Activated CD4-positive, alpha-beta T cell treated with anti-CD3 and anti-CD28 coated beads, Interleukin-10, Interleukin-2, amounts not matched to agents 100 ng/mL and 50 ng/mL, durations not matched to agents 16 hours and 8 hours (primary cell): ENCODE measurements around the gene RAB6A.

ENCODE experiments used
- DNase-seq: peaks from one replicate; pipeline ENCODE4 v3.0.0-alpha.2; 2020

The RAB6A gene

DNA sequence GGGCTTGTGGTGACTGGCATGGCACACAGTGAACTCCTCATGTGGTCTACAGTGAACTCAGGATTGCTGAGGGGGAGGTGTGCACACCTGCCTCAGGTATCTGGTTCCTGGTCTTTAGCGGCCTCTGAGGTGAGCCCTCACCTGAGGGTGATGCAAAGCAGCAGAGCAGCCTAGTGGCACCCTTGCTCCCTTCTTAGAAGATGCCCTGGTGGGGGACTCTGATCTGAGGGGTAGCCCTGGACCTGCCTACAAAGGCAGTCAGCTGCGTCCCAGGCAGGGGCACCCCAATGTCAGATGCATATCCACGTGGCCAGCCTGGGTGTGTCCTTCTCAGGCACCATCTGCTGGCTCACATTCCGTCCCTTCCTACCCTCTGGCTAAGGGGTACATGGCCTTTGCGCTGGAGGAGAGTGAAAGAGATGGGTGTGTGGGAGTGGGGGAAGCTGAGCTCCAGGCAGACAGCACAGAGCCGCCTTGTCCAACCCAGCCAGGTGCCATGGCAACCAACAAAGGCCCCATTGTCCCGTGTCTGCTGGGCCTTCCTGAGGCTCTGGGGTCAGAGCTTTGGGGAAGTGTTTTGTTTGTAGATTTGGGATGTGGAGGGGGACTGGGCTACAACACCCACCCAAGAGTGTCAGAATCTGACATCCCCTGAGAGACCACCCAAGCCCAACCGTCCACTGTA lies 108.7 kb downstream of the RAB6A start:
- no peak for DNase-seq

DNA sequence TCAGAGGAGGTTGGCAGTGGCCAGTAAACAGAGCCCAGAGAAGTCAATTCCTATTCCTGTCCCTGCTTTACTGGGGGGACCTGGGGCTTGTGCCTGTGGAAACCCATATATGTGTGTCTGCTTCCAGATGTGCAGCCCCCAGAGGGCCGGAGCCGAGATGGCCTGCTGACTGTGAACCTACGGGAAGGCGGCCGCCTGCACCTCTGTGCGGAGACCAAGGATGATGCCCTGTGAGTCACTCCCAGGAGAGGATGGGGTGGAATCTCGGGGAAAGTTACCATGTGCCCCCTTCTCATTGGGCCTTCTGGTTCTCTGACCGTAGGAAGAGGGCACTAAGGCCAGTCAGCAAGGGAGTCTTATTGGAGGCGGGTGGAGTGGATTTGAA lies 109.2 kb downstream of the RAB6A start:
- DNase-seq: no peak

GRCh38 chr11:73651252-73651651 lies 109.6 kb downstream of the RAB6A start:
- no peak for DNase-seq

DNA sequence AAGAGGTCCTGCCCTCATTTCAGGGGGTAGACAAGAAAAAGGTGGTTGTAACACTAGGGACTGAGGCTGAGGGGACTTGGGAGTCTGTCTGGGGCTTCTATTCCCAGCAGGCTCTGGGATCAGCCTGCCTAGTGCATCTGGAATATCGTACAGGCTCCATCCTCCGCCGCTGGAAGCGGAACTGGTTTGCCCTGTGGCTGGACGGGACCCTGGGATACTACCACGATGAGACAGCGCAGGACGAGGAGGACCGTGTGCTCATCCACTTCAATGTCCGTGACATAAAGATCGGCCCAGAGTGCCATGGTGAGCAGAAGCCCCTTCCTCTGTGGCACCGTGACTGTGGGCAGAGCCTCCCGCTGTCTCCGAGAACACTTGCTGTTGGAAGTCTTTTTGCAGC lies 110.5 kb downstream of the RAB6A start:
- DNase-seq: no peak

DNA sequence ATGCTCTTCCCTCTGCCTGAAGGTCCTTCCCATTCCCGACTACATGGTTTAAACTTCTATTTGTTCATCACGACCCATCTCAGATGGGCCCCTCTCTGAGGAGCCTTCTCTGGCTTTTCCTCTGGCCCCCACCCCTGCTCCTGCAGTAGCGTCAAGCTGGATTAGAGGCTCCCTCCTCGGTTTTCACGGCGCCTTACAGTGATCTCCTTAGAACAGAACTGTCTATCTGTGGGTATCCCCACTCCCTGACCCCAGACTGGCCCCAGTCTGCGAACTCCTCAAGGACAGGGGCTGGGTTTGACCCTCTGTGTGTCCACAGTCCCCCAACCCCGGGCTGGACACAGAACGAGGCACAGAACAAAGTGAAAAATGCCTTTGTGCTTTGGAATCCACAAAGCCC lies 111.7 kb downstream of the RAB6A start:
- no peak for DNase-seq

GRCh38 chr11:73648571-73649046 lies 112.3 kb downstream of the RAB6A start:
- no peak for DNase-seq

GRCh38 chr11:73648121-73648520 lies 112.8 kb downstream of the RAB6A start:
- DNase-seq: no peak

DNA sequence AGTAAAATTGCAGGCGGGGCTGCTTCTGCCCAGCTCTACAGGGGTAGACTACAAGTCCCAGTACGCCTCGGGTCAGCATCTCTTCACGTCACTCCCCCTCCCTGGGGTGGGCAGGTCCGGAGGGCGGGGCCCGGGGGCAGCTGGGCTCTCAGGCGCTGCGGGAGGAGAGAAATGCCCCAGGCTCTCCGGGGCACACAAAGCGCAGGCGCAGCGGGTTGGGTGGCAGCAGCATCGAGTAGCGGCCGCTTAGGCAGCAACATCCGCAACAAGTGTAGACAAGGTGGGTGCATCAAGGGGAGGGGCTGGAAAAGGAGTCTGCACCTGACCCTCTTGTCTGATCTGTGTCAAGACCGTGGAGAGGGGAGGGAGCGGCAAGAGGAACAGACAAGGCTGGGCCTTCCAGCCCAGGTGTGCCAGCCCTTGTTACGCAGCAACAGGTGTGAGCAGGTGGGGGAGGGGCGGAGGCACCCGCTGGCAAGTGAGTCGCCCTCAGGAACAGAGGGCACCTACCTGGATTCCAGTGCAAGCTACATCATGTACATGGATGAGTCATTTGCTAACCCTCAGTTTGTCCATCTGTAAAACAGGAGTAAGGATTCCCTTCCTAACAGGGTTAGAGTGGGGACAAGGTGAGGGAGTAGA lies 113.3 kb downstream of the RAB6A start:
- peak; percentile 92 for DNase-seq

DNA sequence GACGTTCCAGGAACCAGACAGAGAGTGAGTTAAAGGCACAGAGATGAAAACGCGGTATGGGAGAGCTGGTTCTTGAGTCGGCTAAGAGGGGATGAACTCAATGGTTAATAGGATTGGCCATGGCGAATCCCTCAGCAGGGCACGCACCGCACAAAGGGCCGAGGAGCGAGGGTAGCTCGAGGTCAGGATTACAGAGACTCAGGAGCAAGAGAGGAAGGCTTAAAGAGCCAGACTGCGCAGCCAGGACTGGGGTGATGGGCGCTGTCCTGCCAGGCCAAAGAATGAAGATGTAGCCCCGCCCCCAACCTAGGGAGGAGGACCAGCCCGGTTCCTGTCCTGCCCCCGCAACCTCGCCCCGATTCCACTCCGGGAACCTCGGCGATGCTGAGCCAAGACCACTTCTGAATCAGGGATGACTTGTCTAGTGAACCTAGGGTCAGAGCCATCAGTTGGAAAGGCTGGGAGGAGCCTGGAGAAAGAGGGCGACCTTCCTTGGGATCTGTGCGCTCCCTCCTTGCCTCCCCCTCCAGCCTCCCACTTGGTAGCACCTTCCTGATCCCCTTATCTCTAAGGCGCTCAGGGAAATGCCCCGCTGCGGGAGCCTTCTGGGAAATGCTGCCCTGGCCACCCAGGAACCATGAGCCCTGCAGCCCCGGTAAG lies 114.8 kb downstream of the RAB6A start, which contains the start of gene PLEKHB1:
Gene PLEKHB1, plus strand, starts transcription at position 610 of the 660 bp plus-strand sequence. Its CDS starts 28 bp downstream, at position 638.
- no peak for DNase-seq

- no peak for DNase-seq
These were observed 115.5 kb downstream of the RAB6A start for GRCh38 chr11:73645121-73645969.

DNA sequence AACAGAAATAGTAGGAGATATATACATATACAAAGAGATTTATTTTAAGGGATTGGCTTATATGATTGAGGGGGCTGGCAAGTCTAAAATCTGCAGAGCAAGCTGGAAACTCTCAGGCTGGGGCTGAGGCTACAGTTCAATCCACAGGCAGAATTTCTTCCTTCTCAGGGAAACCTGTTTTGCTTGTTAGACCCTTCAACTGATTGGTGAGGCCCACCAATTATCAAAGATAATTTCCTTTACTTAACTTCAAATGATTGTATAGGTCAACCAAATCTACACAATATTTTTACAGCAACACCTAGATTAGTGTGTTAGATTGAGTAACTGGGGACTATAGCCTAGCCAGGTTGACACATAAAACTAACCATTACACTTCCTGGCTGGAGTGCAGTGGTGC lies 119.2 kb downstream of the RAB6A start:
- DNase-seq: no peak

- DNase-seq: no peak
These were observed 120.3 kb downstream of the RAB6A start for GRCh38 chr11:73640592-73640991.

DNA sequence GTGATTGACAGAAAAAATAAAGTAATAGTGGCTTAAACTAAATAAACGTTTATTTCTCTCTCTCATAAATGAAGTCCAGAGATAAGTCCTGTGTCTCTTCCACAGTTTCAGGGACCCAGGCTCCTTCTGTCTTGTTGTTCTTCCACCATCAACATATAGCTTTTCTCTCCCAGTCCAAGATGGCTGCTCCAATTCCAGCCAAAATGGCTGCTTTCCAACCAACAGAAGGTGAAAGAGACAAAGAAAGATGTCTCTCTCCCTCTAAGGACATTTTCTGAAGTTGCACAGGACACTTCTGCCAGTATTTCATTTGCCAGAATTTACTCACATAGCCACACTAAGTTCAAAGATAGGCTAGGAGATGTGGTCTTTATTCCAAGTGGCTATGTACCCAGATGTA lies 123.9 kb downstream of the RAB6A start:
- DNase-seq: no peak

DNA sequence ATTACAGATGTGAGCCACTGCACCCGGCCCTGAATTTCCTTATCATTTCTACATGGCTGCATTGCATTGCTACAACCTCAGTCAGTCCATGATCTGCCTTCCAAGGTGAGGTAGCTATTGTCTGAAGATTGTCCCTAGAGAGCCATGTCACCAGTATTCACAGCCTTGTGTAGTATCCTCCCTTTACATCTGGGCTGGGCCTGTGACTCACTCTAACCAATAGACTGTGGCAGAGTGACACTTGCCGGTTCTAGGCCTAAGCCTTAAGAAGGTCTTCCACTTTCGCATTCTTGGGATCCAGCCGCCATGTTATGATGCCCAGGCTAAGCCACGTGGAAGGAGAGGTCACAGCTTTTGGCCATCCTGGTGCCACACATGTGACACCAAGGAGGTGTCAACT lies 124.6 kb downstream of the RAB6A start:
- no peak for DNase-seq

DNA sequence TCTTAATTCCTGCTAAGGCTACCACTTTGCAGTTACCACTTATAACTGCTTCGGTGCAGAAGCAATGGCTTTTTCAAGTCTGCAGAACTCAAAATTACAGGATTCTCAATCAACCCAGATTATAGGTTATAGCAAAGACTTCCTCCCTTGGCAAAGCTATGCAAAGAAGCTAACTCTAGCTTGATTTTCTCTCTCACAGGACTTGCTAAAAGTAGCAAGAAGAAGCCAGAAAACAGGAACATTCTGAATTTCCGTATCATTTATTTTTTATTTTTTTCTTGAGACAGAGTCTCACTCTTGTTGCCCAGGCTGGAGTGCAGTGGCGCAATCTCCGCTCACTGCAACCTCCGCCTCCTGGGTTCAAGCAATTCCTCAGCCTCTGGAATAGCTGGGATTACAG lies 125.2 kb downstream of the RAB6A start:
- DNase-seq: no peak

GRCh38 chr11:73633999-73634398 lies 126.9 kb downstream of the RAB6A start:
- DNase-seq: no peak

- DNase-seq: no peak
These were observed 127.9 kb downstream of the RAB6A start for GRCh38 chr11:73632996-73633395.

- DNase-seq: no peak
These were observed 131.0 kb downstream of the RAB6A start for GRCh38 chr11:73629907-73630306.

- DNase-seq: peak; percentile 69
These were observed 135.1 kb downstream of the RAB6A start for GRCh38 chr11:73625696-73626318.
